Stimulated activated CD4-positive, alpha-beta T cell treated with anti-CD3 and anti-CD28 coated beads, Interleukin-4, amount 100 ng/mL, for 4 hours (primary cell): ENCODE results near the gene RADIL.

Experiments
- DNase-seq, 2 experiments: peaks; one replicate each; pipeline ENCODE4 v3.0.0-alpha.2; 2020

Gene RADIL

DNA sequence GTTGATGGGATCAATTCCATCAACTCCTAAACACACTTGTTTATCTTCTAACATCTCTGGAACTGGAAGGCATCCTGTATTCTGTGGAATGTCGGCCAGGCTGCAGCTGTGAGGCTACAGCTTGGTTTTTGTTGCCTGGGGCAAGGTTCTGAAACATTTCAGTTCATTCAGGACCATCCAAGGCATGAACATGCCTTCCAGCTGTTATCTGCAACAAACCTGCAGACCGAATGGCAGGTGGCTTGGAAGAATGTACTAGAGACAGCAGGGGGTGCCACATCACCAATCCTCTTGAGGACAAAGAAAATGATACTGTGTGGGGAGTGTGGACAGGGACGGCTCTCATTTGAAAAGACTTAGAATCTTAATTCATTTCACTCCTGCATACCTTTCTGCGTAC is 34.1 kb downstream of the RADIL start:
- no peak for DNase-seq

DNA sequence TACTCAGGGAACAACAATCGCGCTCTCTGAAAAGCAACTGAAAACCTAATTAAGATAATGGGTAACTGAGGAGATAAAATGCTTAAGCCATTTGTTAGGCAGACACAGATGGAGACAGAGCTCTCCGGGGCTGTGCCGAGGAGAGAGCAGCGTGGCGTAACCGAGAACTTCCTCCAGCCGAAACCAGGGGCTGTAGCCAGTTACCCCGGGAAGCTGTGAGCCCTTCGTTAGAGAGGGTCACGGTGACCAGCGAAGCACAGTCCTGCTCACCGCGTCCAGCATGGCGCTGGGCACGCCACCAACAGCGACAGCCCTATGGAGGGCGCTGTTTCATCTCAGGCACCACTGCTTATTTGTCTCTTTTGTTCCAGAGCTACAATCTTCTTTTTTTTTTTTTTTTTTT is 37.8 kb downstream of the RADIL start:
- DNase-seq: no peak

DNA sequence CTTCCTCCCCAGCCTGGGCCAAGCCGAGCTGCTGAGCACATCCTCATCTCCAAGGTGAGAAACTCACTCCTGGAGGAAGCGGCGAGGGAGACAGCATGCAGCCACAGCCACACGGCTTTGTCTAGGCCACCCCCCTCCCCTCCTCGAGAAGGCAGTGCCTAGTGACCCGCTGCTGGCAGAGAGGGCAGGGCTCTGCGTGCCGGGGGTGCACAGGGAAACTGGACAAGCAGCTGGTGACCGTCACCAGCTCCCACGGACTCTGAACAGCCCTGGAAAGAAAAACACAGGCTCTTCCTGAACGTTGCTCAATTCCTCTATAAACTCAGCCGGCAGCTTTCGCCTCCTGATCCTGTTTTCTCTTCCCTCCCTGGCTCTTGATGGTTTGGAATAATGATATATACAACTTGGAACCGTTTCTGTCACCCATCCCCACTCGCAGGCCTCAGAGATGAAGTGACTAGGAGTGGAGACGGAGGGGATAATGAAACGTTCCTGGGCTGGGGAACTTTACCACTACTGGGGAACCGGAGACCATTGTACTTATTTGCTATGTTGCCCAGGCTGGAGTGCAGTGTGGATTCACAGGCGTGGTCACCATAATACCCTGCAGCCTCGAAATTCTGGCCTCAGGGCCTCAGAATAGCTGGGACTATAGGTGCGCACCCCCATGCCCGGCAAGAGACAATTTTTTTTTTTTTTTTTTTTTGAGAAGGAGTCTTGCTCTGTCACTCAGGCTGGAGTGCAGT is 41.0 kb downstream of the RADIL start:
- DNase-seq: no peak

DNA sequence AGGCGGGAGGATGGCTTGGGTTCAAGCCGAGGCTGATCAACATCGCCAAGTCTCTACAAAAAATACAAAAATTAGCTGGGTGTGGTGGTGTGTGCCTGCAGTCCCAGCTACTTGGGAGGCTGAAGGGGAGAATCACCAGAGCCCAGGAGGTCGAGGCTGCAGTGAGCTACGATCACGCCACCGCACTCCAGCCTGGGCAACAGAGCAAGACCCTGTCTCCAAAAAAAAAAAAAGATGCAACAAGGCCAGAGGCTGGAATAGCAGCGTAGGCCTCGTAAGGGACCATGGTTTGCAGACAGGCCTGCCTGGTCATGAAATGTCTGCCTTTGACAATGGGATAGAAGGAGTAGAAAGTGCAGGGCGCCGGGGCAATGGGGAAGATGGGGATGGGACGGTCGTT is 41.7 kb downstream of the RADIL start:
- no peak for DNase-seq

DNA sequence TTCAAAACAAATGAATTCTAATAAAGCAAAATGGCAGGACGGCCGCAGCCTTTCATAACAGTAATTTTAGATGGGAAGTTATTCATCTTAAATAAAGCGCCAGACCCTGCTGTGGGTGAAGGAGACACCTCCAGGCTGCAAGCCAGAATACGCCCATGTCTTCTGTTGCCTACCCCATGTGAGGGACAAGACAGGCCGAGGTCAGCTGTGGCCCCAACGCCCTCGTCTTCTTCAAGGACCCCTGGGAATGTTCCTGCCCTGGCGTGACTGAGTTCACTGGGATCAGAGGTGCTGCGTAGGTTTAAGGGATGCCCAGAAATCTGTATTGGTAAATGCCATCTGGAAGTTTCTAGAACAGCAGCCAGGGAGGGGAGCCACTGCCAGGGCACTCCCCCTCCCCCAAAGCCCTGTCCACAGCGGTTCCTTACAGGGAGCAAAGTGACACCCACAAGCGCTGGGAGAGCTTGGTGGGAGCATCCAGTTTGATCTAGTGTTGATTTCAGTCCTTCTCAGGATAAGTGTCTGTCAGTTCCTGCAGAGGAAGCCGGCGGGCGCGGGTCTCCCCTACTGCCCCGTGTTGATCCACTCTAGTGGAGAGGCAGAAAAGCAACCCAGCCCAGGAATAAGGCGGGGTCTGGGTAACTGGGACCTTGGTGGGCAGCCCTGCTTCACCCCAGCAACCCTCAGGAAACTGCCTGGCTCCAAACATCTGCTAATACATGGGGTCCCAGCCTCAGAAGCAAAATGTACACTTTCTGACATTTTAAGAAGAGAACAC is 42.3 kb downstream of the RADIL start:
- no peak for DNase-seq

DNA sequence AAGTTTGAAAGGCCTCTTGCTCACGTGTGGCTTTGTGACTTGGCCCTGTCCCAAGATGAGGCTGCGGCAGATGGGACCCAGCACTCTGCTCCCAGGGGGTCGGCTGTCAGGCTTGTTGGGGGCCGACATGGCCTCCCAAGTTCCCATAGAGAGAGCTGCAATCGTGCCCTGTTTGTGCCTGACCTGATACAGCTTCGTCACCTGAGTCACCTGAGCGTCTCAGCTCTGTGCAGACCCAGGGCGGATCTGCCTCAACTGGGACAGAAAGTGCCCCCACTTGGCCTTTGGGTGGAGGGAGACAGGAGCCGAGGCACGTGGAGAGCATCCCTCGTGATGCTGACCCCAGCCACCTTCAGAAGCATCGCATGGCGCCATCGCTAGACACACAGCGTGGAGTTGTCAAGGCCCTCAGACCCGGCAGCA is 43.4 kb downstream of the RADIL start:
- no peak for DNase-seq

DNA sequence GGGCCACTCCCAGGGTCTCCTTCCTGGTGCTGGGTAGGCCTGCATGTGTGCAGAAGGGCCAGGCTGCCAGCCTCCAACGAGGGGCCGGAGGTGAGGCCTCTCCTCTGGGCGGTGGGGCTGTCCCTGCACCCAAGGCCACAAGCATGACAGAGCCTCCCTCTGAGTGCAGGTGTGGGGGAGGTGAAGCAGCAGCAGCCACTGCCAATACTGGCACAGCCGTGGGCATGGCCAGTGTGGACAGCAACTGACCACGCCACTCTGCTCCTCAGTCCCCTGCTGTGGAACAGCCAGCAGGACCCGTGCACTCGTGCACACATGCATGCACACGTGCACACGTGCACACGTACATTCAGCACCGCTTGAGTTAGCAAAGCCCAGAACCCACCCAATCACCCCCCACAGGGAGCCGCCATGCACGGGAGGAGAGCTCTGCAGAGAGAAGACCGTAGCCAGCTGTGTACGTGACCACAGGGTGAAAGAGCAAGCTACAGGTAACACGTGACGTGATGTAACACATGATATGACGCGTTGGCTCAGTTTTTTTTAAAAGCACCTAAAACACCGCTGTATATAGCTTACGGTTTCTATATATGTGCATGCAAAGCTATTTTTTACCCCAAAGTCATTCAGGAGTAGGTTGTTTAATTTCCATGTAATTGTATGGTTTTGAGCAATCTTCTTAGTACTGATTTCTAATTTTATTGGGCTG is 44.7 kb downstream of the RADIL start:
- no peak for DNase-seq

DNA sequence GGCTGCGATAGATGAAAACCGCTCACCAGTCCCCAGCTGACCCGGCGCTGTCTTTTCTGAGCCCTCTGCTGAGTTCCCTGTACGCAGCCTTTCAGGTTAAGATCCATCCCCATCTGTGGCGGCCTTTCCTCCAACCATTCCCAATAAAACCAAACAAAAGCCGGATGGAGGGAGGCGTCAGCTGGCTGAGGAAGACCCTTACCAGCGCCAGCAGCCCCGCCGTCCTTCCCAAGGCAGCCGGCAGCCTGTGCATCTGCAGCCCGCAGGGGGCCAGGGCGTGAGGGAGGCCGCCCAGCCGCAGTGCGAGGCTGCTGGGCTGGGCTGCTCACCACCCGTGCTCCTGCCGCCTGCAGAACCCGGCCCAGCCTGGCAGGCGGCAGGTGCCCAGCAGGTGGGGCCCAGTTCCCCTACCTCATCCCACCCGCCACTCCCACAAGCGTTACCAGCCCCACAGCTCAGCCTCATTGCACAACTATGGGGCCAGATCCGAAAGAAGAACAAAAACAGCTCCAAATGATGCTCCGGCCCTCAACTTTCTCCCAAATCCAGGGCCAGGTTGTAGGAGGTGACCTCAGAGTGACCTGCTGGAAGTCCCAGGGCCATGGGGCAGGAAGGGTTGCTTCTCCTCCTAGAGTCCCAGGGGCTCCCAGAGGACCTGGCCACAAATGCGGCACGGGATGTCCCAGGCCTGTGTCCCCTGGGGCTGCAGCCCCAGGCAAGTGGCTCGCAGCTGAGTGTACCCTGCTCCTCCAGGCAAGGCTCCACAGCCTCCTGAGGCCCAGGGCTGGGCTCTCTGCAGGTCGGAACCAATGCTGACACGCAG is 45.5 kb downstream of the RADIL start:
- no peak for DNase-seq

DNA sequence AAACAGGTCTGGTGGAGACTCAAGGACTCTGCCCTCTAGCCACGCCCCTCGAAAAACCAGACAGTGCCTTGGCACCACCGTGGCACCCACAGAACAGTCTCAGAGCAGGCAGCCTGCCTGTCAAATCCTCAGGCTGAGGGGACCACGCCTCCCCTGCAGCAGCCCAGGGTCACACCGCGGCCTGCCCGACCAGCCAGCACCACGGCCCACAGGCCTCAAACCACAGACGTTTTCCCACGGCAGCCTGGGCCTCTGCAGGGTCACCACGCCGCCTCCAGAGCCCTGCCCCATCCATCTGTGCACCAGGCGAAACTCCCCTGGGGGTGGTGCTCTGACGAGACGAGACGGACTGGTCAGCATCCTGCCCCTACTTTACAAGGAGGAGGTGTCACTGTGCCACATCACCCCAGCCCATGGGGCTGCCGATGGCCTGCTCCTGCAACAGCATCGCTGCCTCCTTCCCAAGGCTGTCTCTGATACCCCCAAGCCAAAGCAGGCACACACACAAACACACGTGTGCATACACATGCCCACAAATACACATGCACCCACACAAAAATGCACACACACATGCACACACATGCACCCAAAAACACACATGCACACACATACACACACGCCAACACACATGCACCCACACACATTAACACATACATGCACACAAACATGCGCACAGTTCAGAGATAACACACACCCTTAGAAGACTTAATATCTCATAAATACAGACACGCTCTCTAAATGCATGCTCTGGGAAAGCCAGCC is 46.3 kb downstream of the RADIL start:
- no peak for DNase-seq

DNA sequence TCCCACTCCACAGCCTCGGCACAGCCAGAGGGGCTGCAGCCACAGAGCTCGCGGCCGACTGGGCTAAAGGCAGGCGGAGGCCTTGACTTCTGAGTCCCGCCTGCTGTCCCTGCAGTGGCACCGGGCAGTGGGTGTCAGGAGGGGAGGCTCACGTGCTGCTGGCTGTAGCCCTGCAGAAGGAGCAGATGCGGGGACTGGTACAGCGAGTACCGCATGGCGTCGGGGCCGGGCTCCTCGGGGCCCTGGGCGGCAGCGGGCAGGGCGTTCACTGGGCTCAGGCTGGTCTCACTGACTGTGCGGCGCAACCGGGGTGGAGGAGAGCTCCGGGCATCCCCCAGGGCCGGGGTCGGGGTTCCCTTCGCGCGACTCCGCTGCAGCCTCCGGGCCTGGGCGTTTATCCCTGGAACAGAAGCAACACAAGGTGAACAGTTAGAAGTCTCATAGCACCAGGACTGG is 47.3 kb downstream of the RADIL start:
- DNase-seq: no peak

DNA sequence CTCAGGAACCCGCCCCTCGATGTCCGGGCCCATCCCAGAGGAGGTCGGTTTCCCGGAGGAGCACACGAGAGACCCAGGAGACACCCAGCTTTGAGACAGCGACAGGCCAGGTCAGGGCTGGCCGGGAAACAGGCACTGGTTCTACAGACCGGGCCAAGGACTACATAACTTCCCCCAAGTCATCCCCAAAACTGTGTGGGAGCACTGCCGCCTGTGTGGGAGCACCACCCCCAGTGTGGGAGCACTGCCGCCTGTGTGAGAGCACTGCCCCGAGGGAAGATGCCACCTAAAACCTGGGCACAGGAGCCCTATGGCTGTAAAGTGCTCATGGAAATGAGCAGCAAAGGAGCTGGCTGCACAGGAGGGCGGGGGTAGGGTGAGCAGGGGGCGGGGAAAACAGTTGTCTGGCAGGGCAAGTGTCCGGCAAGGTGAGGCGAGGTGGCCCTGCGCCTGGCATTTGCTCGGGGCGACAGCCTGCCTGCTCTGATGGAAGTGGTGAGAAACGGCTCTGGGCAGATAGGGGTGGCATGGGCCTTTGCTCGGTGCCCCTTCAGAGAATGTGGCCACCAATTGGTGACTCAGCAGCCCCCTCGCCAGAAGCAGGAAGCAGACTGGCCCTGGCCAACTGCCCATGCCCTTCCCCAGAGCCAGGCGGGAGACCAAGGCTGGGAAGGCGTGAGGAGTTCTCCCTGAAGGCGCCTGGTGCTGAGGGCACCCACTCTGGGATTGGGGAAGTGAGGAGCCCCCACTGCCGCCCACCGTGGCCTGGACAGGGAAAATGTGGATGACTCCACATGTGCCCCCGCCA is 47.9 kb downstream of the RADIL start:
- no peak for DNase-seq

DNA sequence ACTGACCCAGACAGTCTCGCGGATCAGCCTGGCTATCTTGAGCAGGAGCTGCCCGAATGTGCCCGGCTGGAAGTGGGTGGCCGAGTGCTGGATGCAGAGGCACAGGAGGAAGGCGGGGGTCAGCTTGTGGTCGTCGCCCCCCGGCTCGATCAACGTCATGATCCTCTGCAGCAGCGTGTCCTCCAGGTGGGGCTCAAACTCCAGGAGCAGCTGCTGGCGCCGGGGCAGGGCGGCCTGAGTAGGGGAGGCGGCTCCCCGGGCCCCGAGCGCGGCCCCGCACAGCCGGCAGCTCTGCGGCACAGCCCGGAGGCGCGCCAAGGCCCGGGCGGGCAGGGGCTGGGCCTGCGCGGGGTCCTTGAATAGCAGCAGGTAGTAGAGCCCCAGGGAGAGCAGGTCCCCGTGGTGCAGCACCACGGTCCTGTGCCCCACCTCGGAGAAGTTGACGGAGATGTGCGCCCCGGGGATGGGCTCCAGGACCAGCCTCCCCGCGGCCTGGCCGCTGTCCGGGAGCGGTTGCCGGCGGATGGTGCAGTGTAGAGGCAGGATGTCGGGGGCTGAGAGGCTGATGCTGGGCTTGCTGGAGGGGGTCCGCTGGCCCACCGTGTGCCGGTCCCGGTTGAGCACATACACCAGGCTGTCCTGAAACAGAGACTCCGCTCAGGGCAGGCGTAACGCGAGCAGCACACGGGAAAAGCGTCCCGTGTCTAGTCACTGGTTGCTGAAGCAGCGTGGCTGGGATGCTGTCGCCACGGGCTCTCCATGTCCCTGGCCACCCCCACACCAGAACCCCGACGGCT is 48.7 kb downstream of the RADIL start:
- DNase-seq: no peak

DNA sequence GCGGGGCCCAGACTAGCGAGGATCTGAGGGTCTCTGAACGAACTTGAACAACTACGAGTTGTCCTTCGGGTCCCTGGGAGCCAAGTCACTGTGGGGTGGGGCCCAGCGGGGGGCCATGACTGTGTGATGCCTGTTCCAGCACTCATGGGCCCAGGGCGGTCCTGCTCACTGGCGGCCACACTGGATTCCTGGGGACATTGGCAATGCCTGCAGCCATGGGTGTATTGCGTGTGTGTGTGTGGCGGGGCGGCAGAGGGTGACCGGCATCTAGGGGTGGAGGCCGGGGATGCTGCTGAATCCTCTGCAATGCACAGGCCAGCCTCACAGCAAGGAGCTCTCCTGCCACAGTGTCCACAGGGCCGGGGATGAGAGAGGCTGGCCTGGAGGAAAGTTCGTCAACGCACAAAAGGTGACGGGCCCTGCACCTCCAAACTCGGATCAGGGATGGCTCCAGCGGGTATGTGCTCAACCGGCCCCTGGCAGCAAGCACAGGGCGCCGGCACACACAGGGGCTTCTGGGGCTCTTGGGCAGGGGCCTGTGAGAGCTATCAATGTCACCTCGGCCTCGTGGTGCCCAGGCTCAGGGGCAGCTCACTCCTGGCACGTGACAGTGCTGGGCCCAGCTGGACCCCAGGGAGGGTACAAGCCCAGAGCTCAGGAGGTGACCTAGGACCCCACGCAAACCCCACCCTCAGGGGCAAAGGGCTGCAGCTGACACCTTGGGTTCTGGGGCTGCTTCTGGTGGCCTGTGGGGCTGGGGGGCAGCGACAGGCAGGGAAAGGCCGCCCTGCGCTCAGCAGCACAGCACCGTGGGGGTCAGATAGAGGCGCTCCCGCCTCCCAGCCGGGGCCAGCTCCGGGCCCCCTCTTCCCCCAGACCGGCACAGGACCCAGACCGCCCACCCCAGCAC is 49.6 kb downstream of the RADIL start:
- no peak for DNase-seq

DNA sequence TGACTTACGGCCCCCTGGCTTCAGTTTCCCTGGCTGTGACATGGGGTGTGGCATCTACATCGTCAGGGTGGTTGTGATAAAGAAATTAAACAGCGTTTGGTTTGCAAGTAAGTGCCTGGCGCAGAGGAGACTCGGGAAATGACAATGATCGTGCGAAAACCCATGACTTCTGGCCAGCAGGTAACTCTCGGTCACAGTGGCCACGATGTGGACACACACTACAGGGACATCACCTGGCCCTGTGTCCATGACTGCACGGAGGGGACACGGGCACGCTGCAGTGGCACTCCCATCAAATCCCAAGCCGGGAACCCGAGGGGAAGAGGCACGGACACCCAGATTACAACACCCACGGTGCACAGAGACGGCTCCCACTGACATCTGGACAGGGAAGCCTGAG is 50.3 kb downstream of the RADIL start:
- no peak for DNase-seq

DNA sequence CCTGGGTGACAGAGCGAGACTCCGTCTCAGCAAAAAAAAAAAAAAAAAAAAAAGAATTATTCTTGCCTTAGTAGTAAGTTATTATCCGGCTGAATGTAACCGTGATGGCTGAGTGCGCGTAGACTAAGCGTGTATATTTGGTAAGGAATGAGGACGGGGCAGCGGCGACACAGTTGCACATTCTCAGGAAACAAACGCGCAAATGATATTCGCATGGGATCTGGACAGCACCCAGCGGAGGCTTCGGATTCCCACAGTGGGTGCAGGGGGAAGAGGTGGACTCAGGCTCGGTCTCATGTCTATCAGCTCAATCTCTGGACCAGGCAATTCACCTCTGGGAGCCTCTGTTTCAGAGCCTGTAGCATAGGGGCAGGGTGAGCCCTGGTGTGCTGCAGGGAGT is 50.8 kb downstream of the RADIL start:
- no peak for DNase-seq

DNA sequence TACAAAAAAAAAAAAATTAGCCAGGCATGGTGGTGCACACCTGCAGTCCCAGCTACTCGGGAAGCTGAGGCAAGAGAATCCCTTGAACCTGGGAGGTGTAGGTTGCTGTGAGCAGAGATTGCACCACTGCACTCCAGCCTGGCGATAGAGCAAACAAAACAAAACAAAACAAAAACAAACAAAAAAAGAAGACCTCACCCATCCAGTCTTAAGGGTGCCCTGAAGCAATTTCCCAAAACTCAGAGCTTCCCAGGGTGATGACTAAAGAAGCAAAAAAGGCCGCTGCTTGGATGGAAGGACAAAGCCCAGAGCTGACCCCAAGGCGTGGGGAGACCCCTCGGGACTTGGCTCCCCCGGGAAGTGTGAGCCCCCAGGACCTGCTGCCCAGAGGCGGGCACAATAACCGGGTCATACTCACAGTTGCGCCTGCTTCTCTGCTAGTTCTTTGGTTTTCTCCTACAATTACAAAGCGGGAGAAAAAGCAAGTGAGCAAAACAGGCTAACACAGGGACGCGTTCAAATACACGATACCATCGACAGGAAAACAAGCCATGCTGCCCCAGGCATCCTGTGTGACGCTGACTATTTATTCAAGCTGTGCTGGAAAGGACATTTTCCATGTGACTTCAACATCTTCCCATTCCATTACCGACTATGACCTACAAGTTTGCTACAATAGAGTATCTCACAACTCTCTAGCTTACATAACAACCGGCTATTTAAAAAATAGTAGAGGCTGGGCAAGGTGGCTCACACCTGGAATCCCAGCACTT is 51.6 kb downstream of the RADIL start:
- no peak for DNase-seq

DNA sequence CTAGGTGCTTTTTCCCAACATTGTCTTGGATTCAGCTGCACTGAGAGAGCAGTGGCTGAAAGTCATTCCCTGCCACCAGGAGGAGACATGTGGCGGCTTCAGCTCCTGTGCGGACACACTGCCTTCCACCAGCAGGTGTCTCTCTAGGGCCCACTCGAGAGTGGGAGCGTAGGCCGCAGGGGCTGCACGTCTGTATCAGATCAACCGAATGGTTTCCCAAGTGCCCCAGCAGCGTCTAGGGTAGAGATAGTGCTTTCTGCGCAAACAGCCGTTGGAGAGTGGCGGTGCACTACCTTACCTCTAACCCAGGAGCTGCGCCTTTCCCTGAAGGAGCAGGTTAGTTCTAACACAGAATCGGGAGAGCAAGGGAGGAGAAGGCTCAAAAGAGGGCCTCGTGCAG is 53.3 kb downstream of the RADIL start:
- DNase-seq: peak; percentile 51

DNA sequence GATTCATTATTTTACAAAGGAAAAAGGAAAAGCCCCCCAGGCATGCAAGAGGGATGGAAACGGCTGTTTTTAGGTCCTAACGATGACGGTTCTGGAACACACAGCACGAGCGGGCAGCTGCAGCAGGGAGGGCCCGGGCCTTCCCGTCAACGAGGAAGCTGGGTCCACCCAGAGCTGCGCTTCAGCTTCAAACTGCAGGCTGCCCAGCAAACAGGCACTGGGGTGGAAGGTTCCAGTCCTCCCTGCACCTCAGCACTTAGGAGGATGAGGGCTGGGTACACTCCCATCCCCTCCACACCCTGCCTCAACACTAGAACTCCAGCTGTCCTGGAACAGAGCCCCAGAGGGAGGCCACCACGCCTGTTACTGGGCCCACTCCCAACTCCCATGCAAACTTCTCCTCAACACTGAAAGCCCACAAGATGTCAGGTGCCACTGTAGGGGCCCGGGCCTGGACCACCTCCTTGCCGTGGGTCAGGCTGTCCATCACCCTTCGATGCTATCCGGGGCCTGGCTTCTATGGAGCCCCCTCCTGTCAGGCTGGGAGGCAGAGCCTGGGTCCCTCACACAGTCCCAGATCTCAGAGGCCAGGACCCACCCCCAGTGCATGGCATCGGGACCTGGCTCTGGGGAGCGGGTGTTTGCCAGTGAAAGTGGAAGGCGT is 54.7 kb downstream of the RADIL start:
- no peak for DNase-seq
